Heart right ventricle (tissue), 16 donors: ENCODE measurements around the gene FXYD4. TPM values are rescaled to one million over a fixed set of nuclear protein-coding genes. Genes with fewer than 3 reads are reported as not detected.
"Not testable (repeated sequence)": the region's sequence is repeated elsewhere in the genome, so short reads cannot be mapped to it uniquely, and the experiment has no call there.

Experiments
- ATAC-seq, 8 donors: fragments of 200-7000 bp; cut with Tn5 transposase; one replicate each; pipeline ENCODE4 v1.9.1; 2020; ENCODE audit warnings: mild to moderate bottlenecking in 8 of 8, moderate library complexity in 8 of 8, moderate number of reproducible peaks in 1 of 8
- DNase-seq, 2 donors: peaks; one replicate each; pipeline ENCODE4 v3.0.0-alpha.2; 2020
- H3K27ac ChIP-seq, 10 donors: fragments of 200-600 bp; sonication (generic) in 2 of 10; one replicate each; pipeline versions ENCODE4 v1.5.0 to v1.8.0; 2020 to 2022; ENCODE audit warnings: mild to moderate bottlenecking in 3 of 10
- H3K27me3 ChIP-seq, 7 donors: fragments of 200-600 bp; one replicate each; pipeline ENCODE4 v1.8.0; 2021 to 2022; ENCODE audit warnings: mild to moderate bottlenecking in 2 of 7
- H3K36me3 ChIP-seq, 9 donors: fragments of 200-600 bp; sonication (generic) in 1 of 9; one replicate each; pipeline versions ENCODE4 v1.5.0 to v1.8.0; 2020 to 2022; ENCODE audit warnings: mild to moderate bottlenecking in 2 of 9
- H3K4me1 ChIP-seq, 9 donors: fragments of 200-600 bp; sonication (generic) in 1 of 9; one replicate each; pipeline versions ENCODE4 v1.5.0 to v1.8.0; 2020 to 2022; ENCODE audit warnings: mild to moderate bottlenecking in 4 of 9
- H3K4me3 ChIP-seq, 10 donors: fragments of 200-600 bp; sonication (generic) in 2 of 10; one replicate each; pipeline versions ENCODE4 v1.5.0 to v1.8.0; 2020 to 2022; ENCODE audit warnings: mild to moderate bottlenecking in 7 of 10, moderate library complexity in 2 of 10
- H3K9me3 ChIP-seq, 11 donors: fragments of 200-600 bp in 10 of 11; sonication (generic) in 2 of 11; one replicate each; pipeline versions ENCODE4 v1.5.0 to v1.8.0; 2013 to 2022; ENCODE audit warnings: mild to moderate bottlenecking in 2 of 11, control low read depth in 1 of 11, moderate library complexity in 1 of 11
- CTCF ChIP-seq, 9 donors: fragments of 200-600 bp; sonication (generic) in 2 of 9; IDR thresholded peaks; one replicate each; pipeline versions ENCODE4 v1.5.0 to v1.8.0; 2021 to 2022; ENCODE audit warnings: antibody characterized with exemption in 9 of 9, mild to moderate bottlenecking in 5 of 9, moderate library complexity in 1 of 9
- WGBS, 2 donors: extraction: QIAGEN DNeasy Blood & Tissue Kit; methylation state at CpG; one replicate each; pipeline ENCODE4 v1.1.7; 2013; ENCODE audit warnings: inconsistent platforms in 1 of 2; 5-methylcytosine and 5-hydroxymethylcytosine counted together
- intact Hi-C, 10 donors: fragments of 100-400 bp; cut with DNase I; formaldehyde crosslinking; loops; one replicate each; pipeline versions ENCODE4 v1.11.1 to v1.14.2; 2022
- polyA plus RNA-seq, 2 donors: library from polyadenylated mRNA; stranded (reverse); fragments of 200-250 nt; gene quantifications; one replicate each; pipeline ENCODE4 v1.2.3, GENCODE V29; 2013
- total RNA-seq, 10 donors: library from RNA; stranded (reverse); fragmentation: NEBNext Ultra II Directional in 3 of 10; extraction: Animal tissue kit (Norgen Biotek cat#: 25700) in 3 of 10; gene quantifications; one replicate each; pipeline versions ENCODE4 v1.2.1 to v1.2.4, GENCODE V29; 2021 to 2023
- donor health status: Arrhythmogenic right ventricular cardiomyopathy.
- donor health status: ischemic (EF 13 %, LVEDD 7.1; RV severe dilation, severe dysfunction).
- donor health status: healthy with polysubstance abuse.
- donor health status: DM: no; HTN: yes; CAD: no.
- donor health status: DM: no; HTN: no; CAD: no.
- donor health status: ischemic (EF 25% LVEDD 6.9; RV normal size, moderate dysfunction).
- donor health status: ischemic (EF 25% LVEDD 5.7; RV mildly dilated, moderate dysfunction).
- donor health status: healthy.
- donor health status: DM: yes; HTN: yes; CAD: no.
- donor health status: Ischemic cardiomyopathy.
- donor health status: ischemic (EF 35%, LVEDD 5.7; RV mildly dilated, moderate dysfunction).
- donor health status: nonischemic (EF 11% LVEDD 7.7; RV severe dilation, severe dysfunction).
- donor health status: DM: yes; HTN: yes; CAD: no.
- donor health status: PGD.
- donor health status: ischemic (EF 29% LVEDD 5.4; RV normal size, mild dysfunction).
- donor health status: nonischemic (EF 23%, LVEDD 6.1; RV moderate dilation, normal function).

Gene FXYD4
- total and polyA plus RNA-seq, 12 donors: 0.42 to 1.5 TPM; not detected in 10

- no peak for TF ChIP-seq CTCF (IDR thresholded peaks at IDR 0.05)
- H3K9me3 ChIP-seq: no peaks in the 10 kb centered on the region
- peaks cover 0 to 21% (median 7%) of the 10 kb centered on the region in 7 donors for H3K27me3 ChIP-seq
- WGBS, 2 donors: 77 to 87% methylated on average over 3 of the region's 3 CpGs
- intact Hi-C loops: no loop called here
- no peak overlapping the region for H3K27ac ChIP-seq
- DNase-seq (no peak), ATAC-seq (no peak)
- no peak overlapping the region for H3K4me3 ChIP-seq
- peaks cover 3 to 11% (median 7%) of the 10 kb centered on the region in 9 donors for H3K4me1 ChIP-seq
- no peaks in the 10 kb centered on the region for H3K36me3 ChIP-seq
Observed at GRCh38 chr10:43324876-43325275, 46.6 kb upstream of the FXYD4 start.

- WGBS, 2 donors: 68 to 70% methylated on average over 2 of the region's 2 CpGs
- intact Hi-C loops: no loop called here
Observed at GRCh38 chr10:43327171-43327570, 44.3 kb upstream of the FXYD4 start.

GRCh38 chr10:43327986-43328385 is 43.5 kb upstream of the FXYD4 start:
- 84 to 92% methylated on average over 5 of the region's 5 CpGs for WGBS, 2 donors
- ATAC-seq: no peak
- no peak for TF ChIP-seq CTCF (IDR thresholded peaks at IDR 0.05)

More at GRCh38 chr10:43327171-43327570, 44.3 kb upstream of the FXYD4 start:
- no peak for ATAC-seq
- H3K4me3 ChIP-seq: no peak overlapping the region
- peaks cover 0 to 22% (median 6%) of the 10 kb centered on the region in 7 donors for H3K27me3 ChIP-seq
- TF ChIP-seq CTCF (IDR thresholded peaks at IDR 0.05): no peak
- peaks cover 3 to 17% (median 7%) of the 10 kb centered on the region in 9 donors for H3K4me1 ChIP-seq
- no peak for DNase-seq
- no peaks in the 10 kb centered on the region for H3K36me3 ChIP-seq
- no peak overlapping the region for H3K27ac ChIP-seq
- H3K9me3 ChIP-seq: no peaks in the 10 kb centered on the region

GRCh38 chr10:43328810-43329209 is 42.6 kb upstream of the FXYD4 start:
- H3K4me3 ChIP-seq, ATAC-seq, H3K27ac ChIP-seq, H3K36me3 ChIP-seq, DNase-seq, intact Hi-C loops, H3K9me3 ChIP-seq: not testable (repeated sequence)
- WGBS, 2 donors: 94 to 96% methylated on average over 18 of the region's 18 CpGs
- Histone ChIP-seq H3K4me1 (peaks cover 0 to 19% (median 0%) of the 10 kb centered on the region in 9 donors), H3K27me3 (peaks cover 0 to 11% (median 3%) of the 10 kb centered on the region in 7 donors)

More at GRCh38 chr10:43327986-43328385, 43.5 kb upstream of the FXYD4 start:
- Histone ChIP-seq H3K4me3 (no peak overlapping the region), H3K27ac (no peak overlapping the region), H3K9me3 (no peaks in the 10 kb centered on the region), H3K27me3 (peaks cover 0 to 14% (median 3%) of the 10 kb centered on the region in 7 donors), H3K4me1 (peaks cover 0 to 19% (median 1%) of the 10 kb centered on the region in 9 donors), H3K36me3 (no peaks in the 10 kb centered on the region)
- DNase-seq: no peak
- intact Hi-C loops: no loop called here

GRCh38 chr10:43329246-43329885 is 42.1 kb upstream of the FXYD4 start:
- H3K4me3 ChIP-seq, H3K9me3 ChIP-seq, H3K27ac ChIP-seq, intact Hi-C loops, ATAC-seq, DNase-seq, H3K36me3 ChIP-seq: not testable (repeated sequence)
- H3K27me3 ChIP-seq: peaks cover 0 to 10% (median 4%) of the 10 kb centered on the region in 7 donors
- peaks cover 0 to 19% (median 0%) of the 10 kb centered on the region in 9 donors for H3K4me1 ChIP-seq
- 94 to 96% methylated on average over 40 of the region's 40 CpGs for WGBS, 2 donors

GRCh38 chr10:43330049-43330823 is 41.2 kb upstream of the FXYD4 start:
- intact Hi-C loops, H3K9me3 ChIP-seq, DNase-seq, H3K36me3 ChIP-seq, ATAC-seq, H3K4me3 ChIP-seq, H3K27ac ChIP-seq: not testable (repeated sequence)
- 75 to 81% methylated on average over 6 of the region's 11 CpGs for WGBS, 2 donors
- H3K27me3 ChIP-seq: peaks cover 0 to 13% (median 4%) of the 10 kb centered on the region in 7 donors
- H3K4me1 ChIP-seq: peaks cover 0 to 19% (median 0%) of the 10 kb centered on the region in 9 donors

- Histone ChIP-seq H3K27me3 (peaks cover 0 to 16% (median 4%) of the 10 kb centered on the region in 7 donors), H3K4me1 (peaks cover 0 to 19% (median 0%) of the 10 kb centered on the region in 9 donors)
- H3K4me3 ChIP-seq, intact Hi-C loops, H3K36me3 ChIP-seq, DNase-seq, ATAC-seq, H3K27ac ChIP-seq, H3K9me3 ChIP-seq: not testable (repeated sequence)
- 85 to 92% methylated on average over 4 of the region's 4 CpGs for WGBS, 2 donors
Observed at GRCh38 chr10:43330824-43331127, 40.7 kb upstream of the FXYD4 start.
